Common myeloid progenitor, CD34-positive (primary cell): ENCODE data around the gene TOM1.

ENCODE experiments used
- CTCF ChIA-PET: fragments of 350-600 bp; sonication (Branson Sonifier 250); formaldehyde crosslinking; loops from one replicate; lab custom pipeline; 2021; ENCODE audit warnings: antibody characterized with exemption; lab: Charles Lee
- POLR2A ChIA-PET: fragments of 350-600 bp; sonication (Branson Sonifier 250); formaldehyde crosslinking; loops from one replicate; lab custom pipeline; 2021; ENCODE audit warnings: antibody characterized with exemption; lab: Charles Lee
- DNase-seq, 3 donors: peaks; one replicate each; pipeline versions ENCODE4 v3.0.0 to v3.0.0-alpha.2; 2013
- H3K27ac ChIP-seq, 2 experiments: 1 replicate in 1 of 2; 2 replicates in 1 of 2; pipeline ENCODE4 v1.7.0; 2013; ENCODE audit warnings: inconsistent platforms in 2 of 2, low read length in 2 of 2, mild to moderate bottlenecking in 2 of 2, low read depth in 1 of 2, moderate library complexity in 1 of 2; ENCODE audit not compliant: severe bottlenecking in 2 of 2, insufficient read depth in 1 of 2, poor library complexity in 1 of 2
- H3K27me3 ChIP-seq, 5 experiments: replicated peaks in 2 of 5; 1 replicate in 3 of 5; 2 replicates in 2 of 5; pipeline versions ENCODE4 v1.6.1 to v1.7.0; 2013; ENCODE audit warnings: low read length in 4 of 5, mild to moderate bottlenecking in 2 of 5, moderate library complexity in 2 of 5, inconsistent platforms in 1 of 5; ENCODE audit not compliant: insufficient read depth in 5 of 5, control insufficient read depth in 4 of 5
- H3K36me3 ChIP-seq, 4 experiments: 1 replicate in 2 of 4; 2 replicates in 2 of 4; pipeline versions ENCODE4 v1.6.1 to v1.7.0; 2013; ENCODE audit warnings: low read length in 3 of 4, control low read depth in 1 of 4, mild to moderate bottlenecking in 1 of 4; ENCODE audit not compliant: control insufficient read depth in 4 of 4, insufficient read depth in 4 of 4
- H3K4me1 ChIP-seq, 4 experiments: 1 replicate in 3 of 4; 2 replicates in 1 of 4; pipeline versions ENCODE4 v1.6.1 to v1.7.1; 2013; ENCODE audit warnings: low read length in 3 of 4, mild to moderate bottlenecking in 3 of 4, control low read depth in 1 of 4, inconsistent platforms in 1 of 4, moderate library complexity in 1 of 4; ENCODE audit not compliant: control insufficient read depth in 4 of 4, insufficient read depth in 4 of 4; ENCODE audit errors: control extremely low read depth in 1 of 4
- H3K4me3 ChIP-seq, 7 experiments: 1 replicate in 4 of 7; 2 replicates in 3 of 7; pipeline versions ENCODE4 v1.5.1 to v1.7.0; 2013; ENCODE audit warnings: mild to moderate bottlenecking in 7 of 7, low read length in 6 of 7, moderate library complexity in 6 of 7, inconsistent platforms in 2 of 7, low read depth in 2 of 7, control low read depth in 1 of 7; ENCODE audit not compliant: insufficient read depth in 4 of 7, control insufficient read depth in 1 of 7; ENCODE audit errors: extremely low read depth in 1 of 7
- H3K9me3 ChIP-seq, 5 experiments: 1 replicate in 4 of 5; 2 replicates in 1 of 5; pipeline versions ENCODE4 v1.6.1 to v1.7.1; 2013; ENCODE audit warnings: low read length in 4 of 5, mild to moderate bottlenecking in 2 of 5, inconsistent platforms in 1 of 5, low read depth in 1 of 5, moderate library complexity in 1 of 5; ENCODE audit not compliant: control insufficient read depth in 4 of 5, insufficient read depth in 2 of 5; ENCODE audit errors: control extremely low read depth in 1 of 5
- WGBS: methylation state at CpG from one replicate; pipeline ENCODE4 v1.1.5; 2013; ENCODE audit not compliant: insufficient coverage; 5-methylcytosine and 5-hydroxymethylcytosine counted together

The TOM1 gene

GRCh38 chr22:35323305-35323704 lies 23.6 kb downstream of the TOM1 start:
- no peak for DNase-seq
- 100% methylated on average over 7 of the region's 11 CpGs for WGBS
- CTCF ChIA-PET, result no interaction called here
- peaks cover 5 to 66% (median 45%) of the 10 kb centered on the region in 4 experiments for H3K36me3 ChIP-seq
- no peaks in the 10 kb centered on the region for H3K9me3 ChIP-seq
- H3K27ac ChIP-seq, result no peak overlapping the region
- no peak overlapping the region for H3K4me3 ChIP-seq
- no peaks in the 10 kb centered on the region for H3K27me3 ChIP-seq
- POLR2A ChIA-PET, result no interaction called here
- H3K4me1 ChIP-seq, result peaks cover 0 to 5% (median 0%) of the 10 kb centered on the region in 4 experiments

- Histone ChIP-seq H3K4me1 (peaks cover 0 to 10% (median under 1%) of the 10 kb centered on the region in 4 experiments), H3K36me3 (peaks cover 5 to 66% (median 44%) of the 10 kb centered on the region in 4 experiments), H3K9me3 (no peaks in the 10 kb centered on the region), H3K27ac (no peak overlapping the region), H3K27me3 (no peaks in the 10 kb centered on the region), H3K4me3 (no peak overlapping the region)
- no peak for DNase-seq
- POLR2A ChIA-PET, result no interaction called here
- CTCF ChIA-PET, result interaction anchor here (0.8 to 1.3 kb wide), 3 partner anchors 10 to 87 kb away, joined by 3 read pairs; no protein-coding TSS in a partner anchor
- WGBS, result 98% methylated on average over 3 of the region's 5 CpGs
Observed at GRCh38 chr22:35324067-35324466, 24.4 kb downstream of the TOM1 start.

GRCh38 chr22:35324762-35325161 lies 25.1 kb downstream of the TOM1 start:
- H3K4me3 ChIP-seq, result no peak overlapping the region
- POLR2A ChIA-PET, result no interaction called here
- 100% methylated on average over 4 of the region's 4 CpGs for WGBS

GRCh38 chr22:35325209-35325608 lies 25.5 kb downstream of the TOM1 start:
- H3K4me1 ChIP-seq, result peaks cover 2 to 21% (median 9%) of the 10 kb centered on the region in 4 experiments
- ChIA-PET POLR2A (no interaction called here), CTCF (interaction anchor here (1.3 kb wide), 1 partner anchor 9 kb away, joined by 3 read pairs; no protein-coding TSS in a partner anchor)
- H3K4me3 ChIP-seq, result no peak overlapping the region
- no peaks in the 10 kb centered on the region for H3K27me3 ChIP-seq
- H3K9me3 ChIP-seq, result no peaks in the 10 kb centered on the region
- DNase-seq, result no peak
- H3K36me3 ChIP-seq, result peaks cover 5 to 58% (median 41%) of the 10 kb centered on the region in 4 experiments
- 100% methylated on average over 2 of the region's 5 CpGs for WGBS
- H3K27ac ChIP-seq, result no peak overlapping the region

More at GRCh38 chr22:35324762-35325161, 25.1 kb downstream of the TOM1 start:
- Histone ChIP-seq H3K9me3 (no peaks in the 10 kb centered on the region), H3K27me3 (no peaks in the 10 kb centered on the region), H3K27ac (no peak overlapping the region), H3K36me3 (peaks cover 5 to 59% (median 41%) of the 10 kb centered on the region in 4 experiments), H3K4me1 (peaks cover under 1 to 16% (median 5%) of the 10 kb centered on the region in 4 experiments)
- CTCF ChIA-PET, result interaction anchor here (1.0 to 1.3 kb wide), 2 partner anchors 9 to 87 kb away, joined by 3 read pairs; no protein-coding TSS in a partner anchor
- no peak for DNase-seq

GRCh38 chr22:35326854-35327562 lies 27.3 kb downstream of the TOM1 start:
- H3K27me3 ChIP-seq, result no peaks in the 10 kb centered on the region
- peaks cover 4 to 31% (median 16%) of the 10 kb centered on the region in 4 experiments for H3K4me1 ChIP-seq
- POLR2A ChIA-PET, result no interaction called here
- WGBS, result 97% methylated on average over 12 of the region's 17 CpGs
- peaks cover 3 to 62% (median 39%) of the 10 kb centered on the region in 4 experiments for H3K36me3 ChIP-seq
- H3K27ac ChIP-seq, result no peak overlapping the region
- no peak for DNase-seq
- H3K9me3 ChIP-seq, result no peaks in the 10 kb centered on the region
- H3K4me3 ChIP-seq, result no peak overlapping the region
- CTCF ChIA-PET, result interaction anchor here (1.7 kb wide), 1 partner anchor 13 kb away, joined by 4 read pairs; no protein-coding TSS in a partner anchor

- ChIA-PET CTCF (interaction anchor here (0.7 to 1.7 kb wide), 2 partner anchors 14 to 28 kb away, joined by 3 to 4 read pairs; partner anchors contain the start of gene TOM1), POLR2A (no interaction called here)
- Histone ChIP-seq H3K27ac (no peak overlapping the region), H3K36me3 (peaks cover 2 to 62% (median 34%) of the 10 kb centered on the region in 4 experiments), H3K27me3 (no peaks in the 10 kb centered on the region), H3K4me1 (peaks cover 4 to 39% (median 16%) of the 10 kb centered on the region in 4 experiments), H3K9me3 (no peaks in the 10 kb centered on the region), H3K4me3 (no peak overlapping the region)
- no peak for DNase-seq
- WGBS, result over 99% methylated on average over 21 of the region's 21 CpGs
Observed at GRCh38 chr22:35327690-35328471, 28.2 kb downstream of the TOM1 start.
